ENCODE results near the gene TNFRSF13B. TPM values are rescaled to one million over a fixed set of nuclear protein-coding genes. Genes with fewer than 3 reads are reported as not detected.

The TNFRSF13B gene
- polyA plus RNA-seq, 1 of the 3 experiments (the other 2 are of a cell fraction) = not detected

DNA sequence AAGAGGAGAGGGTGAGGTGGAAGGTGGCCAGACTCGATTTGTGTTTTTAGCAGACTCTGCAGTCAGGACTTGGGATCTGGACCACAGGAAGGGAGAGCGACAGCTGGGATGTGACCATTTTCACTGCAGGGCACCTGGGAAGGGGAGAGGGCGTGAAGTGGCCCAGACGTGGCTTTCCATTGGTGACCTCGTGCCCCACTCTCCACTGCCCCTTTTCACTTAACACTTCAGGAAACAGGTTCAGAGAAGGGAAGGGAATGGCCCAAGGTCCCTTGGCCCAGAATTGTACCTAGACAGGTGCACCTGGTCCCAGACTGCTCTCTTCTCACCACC lies 47.5 kb upstream of the TNFRSF13B start:
- no peaks in the 10 kb centered on the region for H4K20me1 ChIP-seq (ENCODE audit: insufficient read depth)
- CTCF ChIA-PET = interaction anchor here (1.2 to 1.4 kb wide), 2 partner anchors 10 to 22 kb away, joined by 3 to 4 read pairs; no protein-coding TSS in a partner anchor
- H3K4me3 ChIP-seq (ENCODE audit: low read depth in 2 of 2, low read length in 1 of 2) = no peak overlapping the region
- no peaks in the 10 kb centered on the region for H3F3A ChIP-seq (replicated peaks; ENCODE audit: insufficient read depth)
- no peak for TF ChIP-seq TAF1 (IDR thresholded peaks at IDR 0.05; ENCODE audit: borderline replicate concordance, low read depth, low read length)
- TF ChIP-seq, protein P1, sequence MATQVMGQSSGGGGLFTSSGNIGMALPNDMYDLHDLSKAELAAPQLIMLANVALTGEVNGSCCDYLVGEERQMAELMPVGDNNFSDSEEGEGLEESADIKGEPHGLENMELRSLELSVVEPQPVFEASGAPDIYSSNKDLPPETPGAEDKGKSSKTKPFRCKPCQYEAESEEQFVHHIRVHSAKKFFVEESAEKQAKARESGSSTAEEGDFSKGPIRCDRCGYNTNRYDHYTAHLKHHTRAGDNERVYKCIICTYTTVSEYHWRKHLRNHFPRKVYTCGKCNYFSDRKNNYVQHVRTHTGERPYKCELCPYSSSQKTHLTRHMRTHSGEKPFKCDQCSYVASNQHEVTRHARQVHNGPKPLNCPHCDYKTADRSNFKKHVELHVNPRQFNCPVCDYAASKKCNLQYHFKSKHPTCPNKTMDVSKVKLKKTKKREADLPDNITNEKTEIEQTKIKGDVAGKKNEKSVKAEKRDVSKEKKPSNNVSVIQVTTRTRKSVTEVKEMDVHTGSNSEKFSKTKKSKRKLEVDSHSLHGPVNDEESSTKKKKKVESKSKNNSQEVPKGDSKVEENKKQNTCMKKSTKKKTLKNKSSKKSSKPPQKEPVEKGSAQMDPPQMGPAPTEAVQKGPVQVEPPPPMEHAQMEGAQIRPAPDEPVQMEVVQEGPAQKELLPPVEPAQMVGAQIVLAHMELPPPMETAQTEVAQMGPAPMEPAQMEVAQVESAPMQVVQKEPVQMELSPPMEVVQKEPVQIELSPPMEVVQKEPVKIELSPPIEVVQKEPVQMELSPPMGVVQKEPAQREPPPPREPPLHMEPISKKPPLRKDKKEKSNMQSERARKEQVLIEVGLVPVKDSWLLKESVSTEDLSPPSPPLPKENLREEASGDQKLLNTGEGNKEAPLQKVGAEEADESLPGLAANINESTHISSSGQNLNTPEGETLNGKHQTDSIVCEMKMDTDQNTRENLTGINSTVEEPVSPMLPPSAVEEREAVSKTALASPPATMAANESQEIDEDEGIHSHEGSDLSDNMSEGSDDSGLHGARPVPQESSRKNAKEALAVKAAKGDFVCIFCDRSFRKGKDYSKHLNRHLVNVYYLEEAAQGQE (IDR thresholded peaks at IDR 0.05; ENCODE audit: low read depth, low read length) = no peak
- TF ChIP-seq FOXJ3 (CRISPR knock-in tag; IDR thresholded peaks at IDR 0.05) = no peak
- TF ChIP-seq ELF1 (IDR thresholded peaks at IDR 0.05) = no peak
- TF ChIP-seq, protein P2, sequence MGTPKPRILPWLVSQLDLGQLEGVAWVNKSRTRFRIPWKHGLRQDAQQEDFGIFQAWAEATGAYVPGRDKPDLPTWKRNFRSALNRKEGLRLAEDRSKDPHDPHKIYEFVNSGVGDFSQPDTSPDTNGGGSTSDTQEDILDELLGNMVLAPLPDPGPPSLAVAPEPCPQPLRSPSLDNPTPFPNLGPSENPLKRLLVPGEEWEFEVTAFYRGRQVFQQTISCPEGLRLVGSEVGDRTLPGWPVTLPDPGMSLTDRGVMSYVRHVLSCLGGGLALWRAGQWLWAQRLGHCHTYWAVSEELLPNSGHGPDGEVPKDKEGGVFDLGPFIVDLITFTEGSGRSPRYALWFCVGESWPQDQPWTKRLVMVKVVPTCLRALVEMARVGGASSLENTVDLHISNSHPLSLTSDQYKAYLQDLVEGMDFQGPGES (IDR thresholded peaks at IDR 0.05; ENCODE audit: low read depth, low read length) = no peak
- no peak overlapping the region for H3K4me2 ChIP-seq
- H3K4me1 ChIP-seq (ENCODE audit: control insufficient read depth in 1 of 2, insufficient read depth in 2 of 2, low read depth in 1 of 2, low read length in 1 of 2) = peaks cover 3 to 11% of the 10 kb centered on the region in 2 experiments; a peak in 1 of 4 replicates
- no peak overlapping the region for H2AFZ ChIP-seq (ENCODE audit: low read depth)
- H3K9ac ChIP-seq = no peak overlapping the region
- POLR2A ChIA-PET = no interaction called here
- no peaks in the 10 kb centered on the region for H3K79me2 ChIP-seq (ENCODE audit: insufficient read depth)
- 89% methylated on average over 5 of the region's 5 CpGs for WGBS (ENCODE audit: low lambda C conversion rate)
- no peaks in the 10 kb centered on the region for H3K9me2 ChIP-seq
- no peaks in the 10 kb centered on the region for H3K9me3 ChIP-seq
- H3K27me3 ChIP-seq (ENCODE audit: insufficient read depth) = no peaks in the 10 kb centered on the region
- H3K27ac ChIP-seq (ENCODE audit: low read depth in 2 of 2, low read length in 1 of 2) = no peak overlapping the region
- no peak for DNase-seq
- no peaks in the 10 kb centered on the region for H3K36me3 ChIP-seq (replicated peaks in 1 of 2; ENCODE audit: control insufficient read depth in 1 of 2, insufficient read depth in 2 of 2, low read length in 1 of 2)

DNA sequence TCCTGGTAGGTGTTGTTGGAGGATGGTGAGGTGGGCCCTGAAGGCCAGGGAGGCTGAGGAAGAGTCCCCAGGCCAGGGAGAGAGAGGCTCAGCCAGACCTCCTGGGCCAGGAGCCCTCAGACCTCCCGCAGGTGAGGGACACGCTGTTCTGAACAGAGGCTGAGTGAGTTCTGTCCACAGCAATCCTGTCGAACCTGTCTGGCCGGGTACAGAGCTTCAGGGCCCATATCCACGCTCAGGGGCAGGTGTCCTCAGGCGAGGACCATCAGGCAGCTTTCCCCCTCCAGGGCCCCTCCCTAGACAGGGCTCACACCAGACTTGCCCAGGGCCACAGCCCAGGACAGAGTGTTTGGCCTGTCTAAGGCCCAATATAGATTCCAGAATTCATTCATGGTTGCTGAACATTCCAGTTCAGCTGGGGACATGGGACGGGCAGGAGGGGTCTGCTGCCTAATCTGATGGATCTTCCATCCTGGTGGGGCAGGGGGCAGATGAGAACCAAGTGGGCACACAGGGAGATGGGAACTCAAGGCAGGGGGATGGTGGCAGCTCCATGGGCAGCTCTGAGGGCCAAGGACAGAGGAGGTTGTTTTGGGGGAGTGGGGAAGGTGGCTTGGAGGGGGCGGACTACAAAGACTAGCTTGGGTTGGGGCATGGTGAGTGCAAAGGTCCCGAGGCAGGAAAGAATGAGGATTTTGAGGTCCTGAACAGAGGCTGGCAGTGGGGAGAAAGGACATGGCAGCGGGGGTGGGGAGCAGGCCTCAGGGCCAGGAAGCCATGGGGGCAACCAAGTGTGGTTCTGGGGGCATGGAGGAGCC lies 46.9 kb upstream of the TNFRSF13B start:
- DNase-seq = no peak
- TF ChIP-seq GABPA (IDR thresholded peaks at IDR 0.05; ENCODE audit: low read depth) = no peak
- TF ChIP-seq, protein P3, sequence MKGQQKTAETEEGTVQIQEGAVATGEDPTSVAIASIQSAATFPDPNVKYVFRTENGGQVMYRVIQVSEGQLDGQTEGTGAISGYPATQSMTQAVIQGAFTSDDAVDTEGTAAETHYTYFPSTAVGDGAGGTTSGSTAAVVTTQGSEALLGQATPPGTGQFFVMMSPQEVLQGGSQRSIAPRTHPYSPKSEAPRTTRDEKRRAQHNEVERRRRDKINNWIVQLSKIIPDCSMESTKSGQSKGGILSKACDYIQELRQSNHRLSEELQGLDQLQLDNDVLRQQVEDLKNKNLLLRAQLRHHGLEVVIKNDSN (IDR thresholded peaks at IDR 0.05; ENCODE audit: borderline replicate concordance, low read depth) = no peak
- TF ChIP-seq TCF12 (IDR thresholded peaks at IDR 0.05) = no peak
- TF ChIP-seq MEF2A (IDR thresholded peaks at IDR 0.05; ENCODE audit: borderline replicate concordance, low read depth) = no peak
- TF ChIP-seq, protein P1 (IDR thresholded peaks at IDR 0.05; ENCODE audit: low read depth, low read length) = no peak
- no peak for TF ChIP-seq RAD21 (IDR thresholded peaks at IDR 0.05; ENCODE audit: low read length)
- TF ChIP-seq JUND (IDR thresholded peaks at IDR 0.05) = no peak
- TF ChIP-seq YY1 (IDR thresholded peaks at IDR 0.05; ENCODE audit: low read depth) = no peak
- H2AFZ ChIP-seq (ENCODE audit: low read depth) = no peak overlapping the region
- no peaks in the 10 kb centered on the region for H3K27me3 ChIP-seq (ENCODE audit: insufficient read depth)
- H3K36me3 ChIP-seq (replicated peaks in 1 of 2; ENCODE audit: control insufficient read depth in 1 of 2, insufficient read depth in 2 of 2, low read length in 1 of 2) = no peaks in the 10 kb centered on the region
- peaks cover 3 to 9% of the 10 kb centered on the region in 2 experiments; a peak in 1 of 4 replicates for H3K4me1 ChIP-seq (ENCODE audit: control insufficient read depth in 1 of 2, insufficient read depth in 2 of 2, low read depth in 1 of 2, low read length in 1 of 2)
- no peak overlapping the region for H3K9ac ChIP-seq
- 93% methylated on average over 4 of the region's 10 CpGs for WGBS (ENCODE audit: low lambda C conversion rate)
- no peaks in the 10 kb centered on the region for H4K20me1 ChIP-seq (ENCODE audit: insufficient read depth)
- no peaks in the 10 kb centered on the region for H3K79me2 ChIP-seq (ENCODE audit: insufficient read depth)
- no peak overlapping the region; a peak in 1 of 4 replicates for H3K27ac ChIP-seq (ENCODE audit: low read depth in 2 of 2, low read length in 1 of 2)
- H3K4me2 ChIP-seq = no peak overlapping the region
- no peaks in the 10 kb centered on the region for H3F3A ChIP-seq (replicated peaks; ENCODE audit: insufficient read depth)
- POLR2A ChIA-PET = no interaction called here
- CTCF ChIA-PET = interaction anchor here (1.2 to 2.1 kb wide), 3 partner anchors 10 to 26 kb away, joined by 3 to 4 read pairs (median 4); no protein-coding TSS in a partner anchor
- no peak overlapping the region for H3K4me3 ChIP-seq (ENCODE audit: low read depth in 2 of 2, low read length in 1 of 2)
- no peaks in the 10 kb centered on the region for H3K9me2 ChIP-seq
- no peaks in the 10 kb centered on the region for H3K9me3 ChIP-seq
